ENCODE measurements around the gene NBEAL2.

Gene NBEAL2

GRCh38 chr3:46984591-46985459 is 5.4 kb downstream of the NBEAL2 start:
- DNase-seq, result no peak

GRCh38 chr3:46985588-46985987 is 6.1 kb downstream of the NBEAL2 start:
- no peak for DNase-seq

DNA sequence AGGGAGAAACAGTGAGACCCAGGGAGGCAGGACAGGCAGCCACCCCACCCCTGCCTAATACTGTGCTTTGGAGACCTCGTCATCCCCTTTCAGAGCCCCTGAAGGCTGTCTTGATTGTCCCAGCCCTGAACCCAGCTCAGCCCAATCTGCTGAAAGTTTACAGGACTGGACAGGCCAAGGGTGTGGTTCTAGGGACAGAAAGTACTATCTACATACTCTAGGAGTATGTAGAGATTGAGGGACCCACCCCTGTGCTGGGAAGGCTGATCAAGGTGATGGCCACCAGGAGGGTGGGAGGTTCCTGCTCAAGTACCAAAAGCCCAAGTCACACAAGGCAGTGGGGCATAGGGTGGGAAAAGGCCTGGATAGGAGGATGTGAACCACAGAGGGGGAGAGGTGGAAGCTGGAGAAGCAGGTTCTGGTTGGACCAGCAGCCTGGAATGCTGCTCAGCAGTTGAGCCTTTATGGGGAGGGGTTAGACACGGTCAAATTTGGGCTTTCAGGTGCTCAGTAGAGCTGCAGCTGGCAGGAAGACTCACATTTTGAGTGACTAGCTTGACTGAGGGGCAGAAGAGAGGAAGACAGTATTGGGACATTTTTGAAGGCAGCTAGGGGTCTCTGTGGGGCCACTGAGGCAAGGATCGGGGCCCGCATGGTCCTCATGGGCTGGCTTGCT is 6.7 kb downstream of the NBEAL2 start:
- DNase-seq, result no peak

GRCh38 chr3:46986782-46987310 is 7.4 kb downstream of the NBEAL2 start:
- DNase-seq, result no peak

DNA sequence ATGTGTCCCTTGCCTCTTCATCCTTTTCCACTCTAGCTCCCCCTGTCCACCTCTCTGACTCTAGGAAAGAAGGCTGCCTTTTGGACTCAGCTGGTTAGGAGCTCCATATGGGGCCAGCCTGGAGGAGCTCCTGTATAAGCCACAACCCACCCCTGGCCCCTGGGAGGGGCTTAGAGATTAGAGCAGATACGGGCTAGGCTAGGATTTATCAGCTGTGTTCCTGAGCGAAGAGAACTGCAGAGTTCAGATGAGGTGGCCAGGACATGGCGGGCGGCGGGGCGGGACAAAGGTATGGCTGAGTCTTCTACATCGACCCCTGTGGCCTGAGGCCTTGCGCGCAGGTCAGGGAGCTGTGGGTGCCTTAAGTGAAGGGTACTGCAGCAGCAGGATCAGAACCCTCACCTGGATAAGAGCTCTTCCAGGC is 7.9 kb downstream of the NBEAL2 start:
- no peak for DNase-seq

DNA sequence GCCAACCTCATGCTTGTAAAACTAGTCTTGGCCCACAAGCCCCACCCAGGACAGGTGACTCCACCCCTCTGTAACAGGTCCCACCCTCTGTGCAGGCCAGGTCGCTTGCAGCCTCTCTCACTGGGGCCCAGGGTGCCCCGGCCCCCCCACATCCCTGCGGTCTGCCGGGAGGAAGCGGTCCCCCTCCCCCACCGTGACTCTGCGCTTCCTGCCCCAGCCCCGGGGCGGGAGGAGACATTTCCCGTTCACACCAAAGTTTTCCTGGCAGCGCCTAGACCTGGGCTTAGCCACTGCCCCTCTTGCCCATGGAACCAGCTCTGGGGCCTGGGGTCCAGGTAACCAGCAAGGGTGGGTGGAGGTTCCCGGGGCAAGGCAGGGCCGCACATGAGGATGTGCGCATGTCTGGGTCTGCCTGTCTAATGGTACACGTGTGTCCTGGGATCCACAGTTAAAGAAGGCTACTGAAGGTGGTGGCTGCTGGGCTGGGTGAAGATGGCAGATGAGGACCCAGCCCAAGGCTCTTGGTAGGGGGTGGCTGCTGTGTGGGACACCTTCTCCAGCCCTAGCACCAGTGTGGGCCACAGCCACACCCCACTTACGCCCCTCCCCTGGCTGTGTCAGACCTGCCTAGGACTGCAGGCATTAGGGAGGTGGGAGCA is 8.4 kb downstream of the NBEAL2 start:
- peak in 2 of 56 donors; percentile 17 to 22 for DNase-seq

GRCh38 chr3:46988616-46989015 is 9.2 kb downstream of the NBEAL2 start:
- no peak for DNase-seq

DNA sequence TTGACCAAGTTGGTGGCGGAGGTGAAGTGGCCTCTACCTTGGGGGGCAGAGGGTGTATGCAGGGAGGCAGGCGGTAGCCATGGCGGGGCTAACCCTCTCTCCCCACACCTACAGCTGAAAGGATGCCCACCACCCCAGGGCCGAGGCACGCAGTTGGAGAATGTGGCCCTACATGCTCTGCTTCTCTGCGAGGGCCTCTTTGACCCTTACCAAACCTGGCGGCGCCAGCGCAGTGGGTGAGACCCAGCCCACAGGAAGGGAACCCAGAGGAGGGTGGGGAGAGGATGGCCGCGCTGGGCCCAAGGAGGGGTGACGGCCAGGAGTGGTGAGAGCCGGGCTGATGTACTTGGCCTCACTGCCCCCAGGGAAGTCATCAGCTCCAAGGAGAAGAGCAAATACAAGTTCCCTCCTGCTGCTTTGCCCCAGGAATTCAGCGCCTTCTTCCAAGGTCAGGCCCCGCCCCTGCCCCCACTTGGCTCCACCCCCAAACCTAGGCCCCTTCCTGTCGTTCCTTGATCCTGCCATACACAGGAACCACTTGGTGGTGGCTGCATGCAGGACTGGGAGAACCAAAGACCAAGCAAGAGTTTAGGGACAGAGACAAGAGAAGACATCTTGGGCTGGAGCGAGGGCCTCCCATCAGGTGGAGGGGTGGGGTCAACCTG is 9.8 kb downstream of the NBEAL2 start:
- DNase-seq, result no peak

DNA sequence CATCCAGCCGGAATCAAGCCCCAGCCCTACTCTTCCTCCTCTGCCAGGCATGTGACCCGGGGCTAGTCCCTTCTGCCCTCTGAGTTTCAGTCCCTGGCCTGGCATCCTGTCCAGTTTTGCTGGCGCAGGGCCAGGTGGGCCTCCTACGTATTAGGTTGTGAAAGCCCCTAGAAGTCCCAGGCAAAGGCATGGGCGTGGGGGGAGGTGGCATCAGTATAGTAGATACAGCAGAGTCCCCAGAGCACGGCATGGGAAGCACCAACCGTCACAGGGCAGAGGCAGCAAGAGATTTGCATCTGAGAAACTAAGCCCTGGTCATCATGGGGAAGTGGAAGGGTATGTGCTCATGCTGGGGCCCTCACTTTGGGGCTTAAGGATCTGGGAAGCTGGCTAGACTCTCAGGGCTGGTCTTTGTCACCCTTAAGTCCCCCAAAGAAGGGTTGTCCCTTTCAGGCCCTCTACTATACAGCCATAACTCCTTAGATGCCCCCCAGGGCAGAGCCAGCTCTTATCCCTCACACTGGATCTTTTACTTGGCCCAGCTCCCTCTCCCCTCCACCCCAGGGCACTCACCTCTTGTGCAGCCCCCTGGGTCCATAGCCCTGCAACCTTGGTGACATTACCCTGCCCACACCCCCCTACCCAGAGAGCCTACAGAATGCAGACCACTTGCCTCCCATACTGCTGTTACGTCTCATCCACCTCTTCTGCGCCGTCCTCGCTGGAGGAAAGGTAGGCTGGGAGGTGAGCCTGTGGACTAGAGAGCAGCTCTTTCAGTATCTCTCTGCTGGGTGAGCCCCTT is 11.3 kb downstream of the NBEAL2 start:
- peak in 5 of 56 donors; percentile 12 to 53 (median 17) for DNase-seq

DNA sequence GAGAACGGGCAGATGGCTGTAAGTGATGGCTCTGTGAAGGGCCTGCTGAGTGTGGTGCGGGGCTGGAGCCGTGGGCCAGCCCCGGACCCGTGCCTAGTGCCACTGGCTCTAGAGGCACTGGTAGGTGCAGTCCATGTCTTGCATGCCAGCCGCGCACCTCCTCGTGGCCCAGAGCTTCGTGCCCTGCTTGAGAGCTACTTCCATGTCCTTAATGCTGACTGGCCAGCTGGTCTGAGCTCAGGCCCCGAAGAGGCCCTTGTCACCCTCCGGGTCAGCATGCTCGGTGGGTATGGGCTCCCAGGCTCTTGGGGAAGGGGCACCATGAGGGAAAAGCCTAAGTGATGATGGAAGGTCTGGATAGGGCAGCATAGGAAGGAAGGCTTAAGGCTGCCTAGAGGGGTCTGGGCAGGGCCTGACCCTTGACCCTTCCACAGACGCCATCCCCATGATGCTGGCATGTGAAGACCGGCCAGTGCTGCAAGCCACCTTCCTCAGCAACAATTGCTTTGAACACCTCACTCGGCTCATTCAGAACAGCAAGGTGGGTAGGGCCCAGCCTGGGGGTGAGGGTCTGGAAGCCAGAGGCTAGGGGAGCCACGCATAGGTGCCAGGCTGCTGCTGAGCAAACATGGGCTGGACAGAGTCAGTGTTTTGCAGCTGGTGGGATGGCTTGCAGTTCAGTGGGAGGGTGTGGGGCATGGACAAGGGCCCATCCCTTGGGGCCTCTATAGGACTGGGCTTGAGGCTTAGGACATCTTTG is 12.1 kb downstream of the NBEAL2 start:
- DNase-seq, result no peak

DNA sequence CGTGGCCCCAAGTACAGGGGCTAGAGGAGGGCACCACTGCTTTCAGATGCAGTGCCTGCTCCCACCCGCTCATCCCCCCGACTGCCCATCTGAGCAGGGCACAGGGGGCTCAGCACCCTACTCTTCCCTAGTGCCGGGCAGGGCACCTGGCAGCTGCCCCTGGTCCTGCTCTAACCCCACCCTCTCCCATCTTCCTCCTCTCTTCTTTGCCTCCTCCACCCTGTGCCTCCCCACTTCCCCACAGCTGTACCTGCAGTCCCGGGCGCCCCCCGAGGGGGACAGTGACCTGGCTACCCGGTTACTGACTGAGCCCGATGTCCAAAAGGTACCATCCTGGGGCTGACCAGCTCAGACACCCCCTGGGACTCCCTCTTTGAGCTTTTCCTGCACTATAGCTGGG is 12.8 kb downstream of the NBEAL2 start:
- DNase-seq, result no peak

DNA sequence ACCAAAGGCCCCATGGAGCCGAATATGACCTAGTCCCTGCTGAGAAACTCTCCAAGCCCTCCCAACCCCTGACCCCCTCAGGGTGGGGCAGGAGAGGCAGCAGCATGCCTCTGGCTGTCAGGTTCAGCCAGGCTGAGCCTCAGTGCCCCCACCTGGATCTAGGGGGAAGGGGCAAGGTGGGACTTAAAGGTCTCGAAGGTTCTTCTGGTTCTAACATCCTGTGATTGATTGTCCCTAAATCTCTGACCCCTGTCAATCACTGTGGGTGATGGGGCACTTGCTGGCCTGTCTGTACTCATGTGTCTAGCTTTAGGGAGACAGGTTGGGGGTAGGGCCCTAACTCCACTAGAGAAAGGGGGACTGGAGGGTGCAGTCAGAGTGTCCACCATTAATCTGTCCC is 13.8 kb downstream of the NBEAL2 start:
- DNase-seq, result no peak

DNA sequence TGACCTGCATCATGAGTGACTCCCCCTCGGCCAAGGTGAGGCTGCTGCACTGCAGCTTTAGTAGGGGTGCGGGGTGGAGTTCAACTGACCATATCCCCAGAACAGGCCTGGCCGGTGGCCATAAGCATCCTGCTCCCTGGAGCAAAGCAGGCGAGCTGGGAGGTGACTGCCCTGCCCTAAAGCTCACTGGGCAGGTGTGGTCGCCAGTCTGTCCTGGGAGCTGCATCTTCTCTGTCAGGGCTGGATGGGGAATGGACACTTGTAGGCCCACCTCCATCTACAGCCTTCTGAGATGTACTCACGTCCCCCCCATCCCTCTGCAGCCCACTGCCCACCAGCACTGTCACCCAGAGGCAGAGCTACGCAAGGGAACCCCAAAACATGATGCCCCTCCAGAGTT is 14.5 kb downstream of the NBEAL2 start:
- no peak for DNase-seq

GRCh38 chr3:46994801-46995731 is 15.6 kb downstream of the NBEAL2 start:
- DNase-seq, result no peak

DNA sequence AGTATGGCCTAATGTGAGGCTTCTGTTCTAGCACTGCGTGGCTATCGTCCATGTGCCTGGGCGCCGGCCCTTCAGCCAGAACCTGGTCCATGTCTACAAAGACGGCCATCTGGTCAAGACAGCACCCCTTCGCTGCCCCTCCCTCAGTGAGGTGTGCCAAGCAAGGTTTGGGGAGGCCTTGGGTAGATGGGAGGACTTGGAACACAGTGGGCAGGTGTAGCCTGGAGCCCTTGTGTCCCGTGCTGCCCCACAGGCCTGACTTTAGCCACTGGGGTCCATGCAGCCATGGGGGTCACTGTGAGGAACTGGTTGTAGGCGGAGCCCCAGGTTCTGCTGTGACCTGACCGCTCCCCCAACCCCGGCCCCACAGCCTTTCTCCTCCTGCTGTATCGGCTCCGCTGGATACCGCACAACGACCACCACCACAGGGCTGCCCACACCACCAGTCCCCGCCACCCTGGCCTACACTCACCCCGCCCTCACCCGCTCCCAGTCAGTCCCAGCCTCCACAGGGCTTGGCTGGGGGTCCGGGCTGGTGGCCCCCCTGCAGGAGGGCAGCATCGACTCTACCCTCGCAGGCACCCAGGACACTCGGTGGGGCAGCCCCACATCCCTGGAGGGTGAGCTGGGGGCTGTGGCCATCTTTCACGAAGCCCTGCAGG is 16.6 kb downstream of the NBEAL2 start:
- no peak for DNase-seq

DNA sequence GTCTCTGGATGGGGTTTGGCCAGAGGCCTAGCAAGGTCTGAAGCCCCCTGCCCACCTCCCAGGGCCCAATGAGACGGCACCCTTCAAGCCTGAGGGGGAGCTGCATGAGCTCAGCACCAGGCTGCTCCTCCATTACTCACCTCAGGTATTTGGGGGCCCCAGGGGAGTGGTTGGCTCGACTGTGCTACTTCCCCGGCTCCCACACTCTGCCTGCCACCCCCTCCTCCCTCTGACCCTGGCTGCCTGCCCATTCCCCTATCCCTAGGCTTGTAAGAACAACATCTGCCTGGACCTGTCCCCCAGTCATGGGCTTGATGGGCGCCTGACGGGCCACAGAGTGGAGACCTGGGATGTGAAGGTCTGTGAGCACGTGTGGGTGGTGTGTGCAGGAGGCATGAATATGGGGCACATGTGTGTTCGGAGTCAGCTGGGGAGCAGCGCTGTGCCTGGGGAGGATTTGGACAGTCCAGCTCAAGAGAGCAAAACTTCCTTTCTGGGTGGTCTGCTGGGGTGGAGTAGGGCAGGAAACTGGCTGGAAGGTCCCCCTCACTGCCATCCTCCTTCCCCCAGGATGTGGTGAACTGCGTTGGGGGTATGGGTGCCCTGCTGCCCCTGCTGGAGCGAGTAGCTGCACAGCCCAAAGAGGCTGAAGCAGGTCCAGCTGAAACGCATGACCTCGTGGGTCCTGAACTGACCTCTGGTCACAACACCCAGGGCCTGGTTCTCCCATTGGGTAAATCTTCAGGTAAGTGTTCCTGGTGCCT is 17.4 kb downstream of the NBEAL2 start:
- DNase-seq, result no peak

GRCh38 chr3:46997453-46998091 is 18.1 kb downstream of the NBEAL2 start:
- DNase-seq, result no peak

Measured in nucleus accumbens (tissue), 56 donors.